A549 treated with AZD9567 at 1 μM for 4 hours (cell line): ENCODE measurements around the gene PLA2G6. TPM values are rescaled to one million over a fixed set of nuclear protein-coding genes. Genes with fewer than 3 reads are reported as not detected.

ENCODE experiments used
- total RNA-seq: library from RNA; stranded (reverse); fragments of 200-300 nt; extraction: Qiagen RNA extraction; gene quantifications from 5 replicates; pipeline ENCODE4 v1.2.3, GENCODE V29; 2022; ENCODE audit not compliant: insufficient read depth

The PLA2G6 gene, protein sequence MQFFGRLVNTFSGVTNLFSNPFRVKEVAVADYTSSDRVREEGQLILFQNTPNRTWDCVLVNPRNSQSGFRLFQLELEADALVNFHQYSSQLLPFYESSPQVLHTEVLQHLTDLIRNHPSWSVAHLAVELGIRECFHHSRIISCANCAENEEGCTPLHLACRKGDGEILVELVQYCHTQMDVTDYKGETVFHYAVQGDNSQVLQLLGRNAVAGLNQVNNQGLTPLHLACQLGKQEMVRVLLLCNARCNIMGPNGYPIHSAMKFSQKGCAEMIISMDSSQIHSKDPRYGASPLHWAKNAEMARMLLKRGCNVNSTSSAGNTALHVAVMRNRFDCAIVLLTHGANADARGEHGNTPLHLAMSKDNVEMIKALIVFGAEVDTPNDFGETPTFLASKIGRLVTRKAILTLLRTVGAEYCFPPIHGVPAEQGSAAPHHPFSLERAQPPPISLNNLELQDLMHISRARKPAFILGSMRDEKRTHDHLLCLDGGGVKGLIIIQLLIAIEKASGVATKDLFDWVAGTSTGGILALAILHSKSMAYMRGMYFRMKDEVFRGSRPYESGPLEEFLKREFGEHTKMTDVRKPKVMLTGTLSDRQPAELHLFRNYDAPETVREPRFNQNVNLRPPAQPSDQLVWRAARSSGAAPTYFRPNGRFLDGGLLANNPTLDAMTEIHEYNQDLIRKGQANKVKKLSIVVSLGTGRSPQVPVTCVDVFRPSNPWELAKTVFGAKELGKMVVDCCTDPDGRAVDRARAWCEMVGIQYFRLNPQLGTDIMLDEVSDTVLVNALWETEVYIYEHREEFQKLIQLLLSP
- 3.2 to 5.0 TPM (median 3.7 TPM) in 4 of 5 replicates, not detected in the other for total RNA-seq

GRCh38 chr22:38181453-38182200 lies at the start of gene PLA2G6:
Gene PLA2G6, minus strand, starts transcription at chr22:38181830. Its CDS starts 12,404 bp downstream, at chr22:38169426.

GRCh38 chr22:38201711-38202436 lies 20.2 kb upstream of the PLA2G6 start, which contains the start of gene MAFF:
Gene MAFF, plus strand, starts transcription at chr22:38201994. Its CDS starts 11,860 bp downstream, at chr22:38213854.

DNA sequence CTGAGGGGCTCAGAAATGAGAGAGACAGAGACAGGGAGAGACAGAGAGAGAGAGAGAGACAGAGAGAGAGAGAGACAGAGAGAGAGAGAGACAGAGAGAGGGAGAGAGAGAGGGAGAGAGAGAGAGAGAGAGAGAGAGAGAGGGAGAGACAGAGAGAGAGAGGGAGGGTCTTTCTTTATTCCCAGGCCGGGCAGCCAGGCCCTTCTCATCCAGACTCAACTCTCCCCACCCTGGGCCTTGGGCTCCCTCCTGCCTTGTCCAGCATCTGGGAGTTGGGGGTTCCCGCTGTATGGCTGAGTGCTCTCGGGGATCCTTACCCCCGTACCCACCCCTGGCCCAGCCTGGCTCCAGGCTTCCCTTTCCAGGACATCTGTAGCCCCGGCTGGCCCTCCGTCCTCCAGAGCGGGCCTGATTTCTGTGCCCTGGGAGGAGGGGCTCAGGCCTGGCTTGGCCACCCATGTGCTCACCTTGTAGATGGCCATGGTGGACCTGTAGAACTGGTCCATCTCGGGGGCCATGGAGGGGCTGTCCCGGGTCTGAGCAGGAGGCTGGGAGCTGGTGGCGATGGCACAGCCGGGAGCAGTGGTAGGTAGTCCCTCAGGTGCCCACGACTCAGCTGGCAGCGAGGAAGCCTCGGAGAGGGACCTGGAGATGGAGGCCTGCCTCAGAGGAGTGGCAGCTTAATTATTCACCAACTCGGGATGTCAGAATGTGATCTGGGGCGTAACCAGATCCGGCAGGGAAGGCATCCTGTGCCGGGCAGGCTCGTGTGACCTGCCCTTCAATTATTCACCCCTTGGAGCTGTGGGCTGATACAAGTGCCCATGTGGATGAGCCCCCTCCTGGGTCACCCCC lies 71.4 kb downstream of the PLA2G6 start, which contains the start of gene BAIAP2L2:
TSS of gene BAIAP2L2 (minus strand) at position 677 of the 855 bp plus-strand sequence. CDS start at position 518, 159 bp downstream.

GRCh38 chr22:38083931-38084631 lies 97.5 kb downstream of the PLA2G6 start, which contains the start of gene SLC16A8:
Gene SLC16A8, minus strand, starts transcription at chr22:38084184. Its CDS starts 1,311 bp downstream, at chr22:38082873.

Other genes with a start within 250 kb of the PLA2G6 start
- gene C22orf23, start 228.2 kb downstream of the PLA2G6 start, total RNA-seq = 0.22 to 0.37 TPM (median 0.28 TPM) in 4 of 5 replicates, not detected in the other
- 88.8 to 143 TPM (median 140 TPM) in 5 replicates for gene POLR2F, start 228.1 kb downstream of the PLA2G6 start, total RNA-seq
- gene SOX10, start 197.3 kb downstream of the PLA2G6 start, total RNA-seq = not detected in 5 replicates
- gene PICK1, start 124.4 kb downstream of the PLA2G6 start, total RNA-seq = 10.1 to 14.1 TPM (median 11.3 TPM) in 5 replicates
- gene SLC16A8, start 97.6 kb downstream of the PLA2G6 start, total RNA-seq = not detected in 5 replicates
- gene BAIAP2L2, start 71.1 kb downstream of the PLA2G6 start, total RNA-seq = 2.6 to 6.9 TPM (median 6.2 TPM) in 5 replicates
- 17.8 to 25.2 TPM (median 19.2 TPM) in 5 replicates for gene MAFF, start 20.2 kb upstream of the PLA2G6 start, total RNA-seq
- 39.3 to 54.9 TPM (median 51.4 TPM) in 5 replicates for gene TMEM184B, start 91.2 kb upstream of the PLA2G6 start, total RNA-seq
- 62.6 to 100 TPM (median 97.0 TPM) in 5 replicates for gene CSNK1E, start 135.6 kb upstream of the PLA2G6 start, total RNA-seq